ENCODE results near the gene PSD.

PSD gene

DNA sequence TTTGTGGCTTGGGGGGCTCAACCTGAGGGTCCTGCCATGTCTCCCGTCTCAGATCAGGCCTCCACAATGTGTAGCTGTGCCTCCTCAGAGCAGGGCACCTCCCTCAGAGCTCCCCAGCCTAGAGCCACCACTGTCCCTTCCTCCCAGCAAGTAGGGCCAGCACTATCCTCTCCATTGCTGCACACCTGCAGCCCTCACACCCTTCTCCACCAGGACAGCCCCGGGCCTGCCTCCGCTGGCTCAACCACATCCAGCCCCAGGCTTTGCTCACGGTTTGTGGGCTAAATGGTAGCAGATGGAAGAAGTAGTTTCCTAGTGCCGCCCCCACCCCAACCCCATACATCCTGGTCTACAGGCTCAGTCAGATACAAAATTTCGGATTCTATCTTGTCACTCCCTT lies 13.0 kb downstream of the PSD start:
- no peak for DNase-seq (ENCODE audit: low spot score)
- FAIRE-seq, result no peak

GRCh38 chr10:102405108-102405571 lies 13.4 kb downstream of the PSD start:
- FAIRE-seq (no peak), DNase-seq (ENCODE audit: low spot score) (no peak)

DNA sequence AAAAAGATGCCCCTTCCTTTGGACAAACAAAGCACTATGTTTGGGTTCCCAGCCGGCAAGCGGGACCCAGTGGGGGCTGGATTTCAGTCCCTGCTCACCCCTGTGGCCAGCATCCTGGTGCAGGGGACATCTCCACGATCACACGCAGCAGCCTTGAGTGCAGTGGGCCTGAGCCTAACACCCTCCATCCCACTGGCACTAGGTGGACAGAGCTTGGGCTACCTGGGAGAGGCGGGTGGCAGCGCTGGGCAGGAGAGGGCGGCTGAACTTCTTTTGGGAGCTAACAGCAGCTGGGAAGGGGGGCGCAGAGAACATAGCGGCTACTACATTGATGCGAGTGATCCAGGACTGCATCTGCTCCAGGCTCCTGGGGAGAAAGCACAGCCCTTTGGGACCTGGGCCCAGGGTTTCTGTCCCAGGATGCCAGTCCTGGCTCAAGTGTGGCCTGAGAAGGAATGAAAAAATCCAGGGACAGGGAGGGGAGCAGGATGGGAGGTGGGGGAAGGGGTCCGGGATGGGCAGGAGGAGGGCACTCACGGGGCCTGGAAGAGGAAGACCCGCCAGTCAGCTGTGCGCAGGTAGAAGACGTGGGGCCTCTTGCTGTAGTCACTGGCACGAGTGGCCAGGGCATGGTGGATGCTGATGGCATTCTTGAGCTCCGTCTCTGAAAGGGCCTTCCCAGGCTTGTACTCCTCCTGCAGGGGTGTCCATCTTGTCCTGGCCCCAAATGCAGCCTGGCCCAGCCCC lies 14.1 kb downstream of the PSD start:
- FAIRE-seq (no peak), DNase-seq (ENCODE audit: low spot score) (no peak)

- no peak for DNase-seq (ENCODE audit: low spot score)
- FAIRE-seq, result no peak
Observed at GRCh38 chr10:102403115-102403514, 15.5 kb downstream of the PSD start.

- DNase-seq (ENCODE audit: low spot score) (no peak), FAIRE-seq (no peak)
Observed at GRCh38 chr10:102402512-102402896, 16.1 kb downstream of the PSD start.

GRCh38 chr10:102401735-102402511 lies 16.7 kb downstream of the PSD start:
- DNase-seq (ENCODE audit: low spot score) (peak; percentile 64), FAIRE-seq (no peak)

- DNase-seq (ENCODE audit: low spot score), result no peak
- FAIRE-seq, result no peak
Observed at GRCh38 chr10:102401342-102401654, 17.3 kb downstream of the PSD start.

DNA sequence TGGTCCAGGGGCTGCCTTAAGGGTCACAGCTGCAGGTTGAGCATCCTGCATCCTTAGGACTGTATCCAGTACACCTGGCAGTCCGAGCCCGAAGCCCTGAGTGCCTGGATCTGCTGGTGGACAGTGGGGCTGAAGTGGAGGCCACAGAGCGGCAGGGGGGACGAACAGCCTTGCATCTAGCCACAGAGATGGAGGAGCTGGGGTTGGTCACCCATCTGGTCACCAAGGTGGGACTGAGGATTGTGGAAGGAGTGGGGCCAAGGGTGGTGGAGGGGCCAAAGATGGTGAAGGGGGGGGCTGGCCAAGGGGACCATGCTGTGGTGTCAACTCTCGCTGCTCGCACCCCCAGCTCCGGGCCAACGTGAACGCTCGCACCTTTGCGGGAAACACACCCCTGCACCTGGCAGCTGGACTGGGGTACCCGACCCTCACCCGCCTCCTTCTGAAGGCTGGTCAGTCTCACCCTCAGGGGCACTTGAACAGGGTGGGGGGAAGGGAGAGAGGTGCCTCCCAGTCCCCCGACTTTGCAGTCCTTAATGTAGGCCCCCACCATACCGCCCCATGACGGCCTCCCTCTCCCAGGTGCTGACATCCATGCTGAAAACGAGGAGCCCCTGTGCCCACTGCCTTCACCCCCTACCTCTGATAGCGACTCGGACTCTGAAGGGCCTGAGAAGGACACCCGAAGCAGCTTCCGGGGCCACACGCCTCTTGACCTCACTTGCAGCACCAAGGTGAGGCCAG lies 17.8 kb downstream of the PSD start:
- no peak for DNase-seq (ENCODE audit: low spot score)
- FAIRE-seq, result no peak

DNA sequence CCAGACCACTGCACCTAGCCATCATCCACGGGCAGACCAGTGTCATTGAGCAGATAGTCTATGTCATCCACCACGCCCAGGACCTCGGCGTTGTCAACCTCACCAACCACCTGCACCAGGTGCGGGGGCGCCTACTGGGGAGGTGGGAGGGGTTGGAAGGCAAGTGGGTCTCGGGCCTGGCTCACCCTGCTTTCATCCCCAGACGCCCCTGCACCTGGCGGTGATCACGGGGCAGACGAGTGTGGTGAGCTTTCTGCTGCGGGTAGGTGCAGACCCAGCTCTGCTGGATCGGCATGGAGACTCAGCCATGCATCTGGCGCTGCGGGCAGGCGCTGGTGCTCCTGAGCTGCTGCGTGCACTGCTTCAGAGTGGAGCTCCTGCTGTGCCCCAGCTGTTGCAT lies 18.5 kb downstream of the PSD start:
- DNase-seq (ENCODE audit: low spot score), result no peak
- FAIRE-seq, result no peak

DNA sequence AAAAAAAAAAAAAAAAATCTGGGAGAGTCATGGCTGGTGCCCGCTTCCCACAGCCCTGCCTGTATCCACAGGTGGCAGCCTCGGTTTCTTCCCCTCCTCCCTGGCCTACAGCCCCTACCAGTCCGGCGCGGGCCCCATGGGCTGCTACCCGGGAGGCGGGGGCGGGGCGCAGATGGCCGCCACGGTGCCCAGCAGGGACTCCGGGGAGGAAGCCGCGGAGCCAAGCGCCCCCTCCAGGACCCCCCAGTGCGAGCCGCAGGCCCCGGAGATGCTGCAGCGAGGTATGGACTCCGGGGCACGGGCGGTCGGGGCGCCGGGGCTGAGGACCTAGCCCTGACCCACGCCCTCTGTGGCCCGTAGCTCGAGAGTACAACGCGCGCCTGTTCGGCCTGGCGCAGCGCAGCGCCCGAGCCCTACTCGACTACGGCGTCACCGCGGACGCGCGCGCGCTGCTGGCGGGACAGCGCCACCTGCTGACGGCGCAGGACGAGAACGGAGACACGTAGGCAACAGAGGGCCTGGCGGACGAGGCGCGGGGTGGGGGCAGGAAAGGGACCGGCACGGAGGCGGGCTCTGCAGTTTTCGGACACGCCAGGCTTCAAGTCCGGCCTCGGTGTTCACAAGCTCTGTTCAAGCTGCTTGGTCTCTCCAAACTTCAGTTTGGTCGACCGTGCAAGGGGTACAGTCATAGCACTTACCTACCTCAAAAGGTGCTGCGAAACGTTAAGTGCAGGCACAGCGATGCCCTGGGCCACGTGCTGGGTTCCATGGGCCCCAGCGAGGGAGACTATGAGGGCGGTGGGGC lies 19.2 kb downstream of the PSD start:
- DNase-seq (ENCODE audit: low spot score), result peak; percentile 75

GRCh38 chr10:102398172-102399020 lies 20.2 kb downstream of the PSD start:
- FAIRE-seq (no peak), DNase-seq (ENCODE audit: low spot score) (no peak)

More for the DNA sequence above, 19.2 kb downstream of the PSD start:
- no peak for FAIRE-seq

DNA sequence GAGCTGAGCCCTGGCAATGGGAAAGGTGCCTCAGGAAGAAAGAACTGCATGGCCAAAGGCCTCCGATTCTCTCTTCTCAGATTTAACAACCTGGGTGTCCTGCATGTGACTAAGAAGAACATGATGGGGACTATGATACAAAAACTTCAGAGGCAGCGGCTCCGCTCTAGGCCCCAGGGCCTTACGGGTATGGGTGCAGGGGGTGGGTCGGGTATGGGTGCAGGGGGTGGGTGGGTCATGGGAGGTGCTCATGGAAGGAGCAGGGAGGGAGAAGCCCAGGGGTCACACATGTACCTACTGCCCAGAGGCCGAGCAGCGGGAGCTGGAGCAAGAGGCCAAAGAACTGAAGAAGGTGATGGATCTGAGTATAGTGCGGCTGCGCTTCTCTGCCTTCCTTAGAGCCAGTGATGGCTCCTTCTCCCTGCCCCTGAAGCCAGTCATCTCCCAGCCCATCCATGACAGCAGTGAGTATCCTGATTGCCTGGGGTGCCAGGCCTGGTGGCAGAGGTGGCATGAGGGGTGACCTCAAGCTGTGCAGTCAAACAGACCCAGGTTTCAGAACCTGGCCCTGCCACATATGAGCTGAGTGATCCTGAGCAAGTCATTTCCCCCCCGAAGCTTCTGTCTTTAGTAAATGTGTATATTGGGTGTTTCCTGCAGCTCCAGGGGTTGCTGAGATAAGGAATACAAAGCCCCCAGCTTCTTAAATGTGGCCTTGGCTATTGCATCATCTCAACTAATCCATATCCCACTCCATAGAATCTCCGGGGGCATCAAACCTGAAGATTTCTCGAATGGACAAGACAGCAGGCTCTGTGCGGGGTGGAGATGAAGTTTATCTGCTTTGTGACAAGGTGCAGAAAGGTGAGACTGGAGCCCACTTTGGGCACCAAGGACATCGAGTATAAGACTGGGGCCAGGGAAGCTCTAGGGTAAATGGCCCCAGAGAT lies 21.1 kb downstream of the PSD start:
- no peak for FAIRE-seq
- DNase-seq (ENCODE audit: low spot score), result no peak

GRCh38 chr10:102396730-102397151 lies 21.8 kb downstream of the PSD start:
- FAIRE-seq (no peak), DNase-seq (ENCODE audit: low spot score) (no peak)

GRCh38 chr10:102396317-102396650 lies 22.3 kb downstream of the PSD start:
- DNase-seq (ENCODE audit: low spot score) (no peak), FAIRE-seq (no peak)

DNA sequence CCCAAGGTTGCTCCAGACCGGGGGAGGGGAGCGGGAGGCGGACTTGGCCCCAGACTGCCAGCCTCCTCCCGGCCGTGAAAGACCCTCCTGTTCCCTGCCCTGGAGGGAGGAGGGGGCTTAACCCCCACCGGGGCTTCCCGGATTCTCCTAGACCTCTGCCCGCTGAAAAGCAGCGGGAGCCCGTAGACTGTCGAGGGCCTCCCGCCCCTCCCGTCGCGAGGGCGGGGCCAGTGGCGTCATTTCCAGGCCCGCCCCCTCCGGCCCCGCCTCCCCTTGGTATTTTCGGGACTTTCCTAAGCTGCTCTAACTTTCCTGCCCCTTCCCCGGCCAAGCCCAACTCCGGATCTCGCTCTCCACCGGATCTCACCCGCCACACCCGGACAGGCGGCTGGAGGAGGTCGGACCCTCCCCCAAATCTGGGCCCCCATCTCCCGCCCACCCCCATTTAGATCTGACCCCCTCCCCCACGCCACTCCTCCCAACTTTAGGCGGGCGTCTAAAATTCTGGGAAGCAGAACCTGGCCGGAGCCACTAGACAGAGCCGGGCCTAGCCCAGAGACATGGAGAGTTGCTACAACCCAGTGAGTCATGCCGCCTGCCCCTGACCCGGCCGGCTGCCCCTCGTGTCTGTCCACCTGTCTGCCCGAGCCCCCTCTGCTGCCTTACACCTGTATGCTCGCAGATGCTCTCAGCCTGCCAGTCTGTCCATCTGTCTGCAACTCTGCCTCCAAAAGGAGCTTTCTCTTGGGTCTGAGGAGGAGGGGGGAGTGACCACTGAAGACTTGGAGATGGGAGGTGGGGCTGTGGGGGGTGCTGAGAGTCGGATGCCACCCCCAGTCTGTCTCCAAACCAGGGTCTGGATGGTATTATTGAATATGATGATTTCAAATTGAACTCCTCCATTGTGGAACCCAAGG lies 22.9 kb downstream of the PSD start, which contains the start of gene NFKB2:
TSS of gene NFKB2 (plus strand) at position 306 of the 917 bp plus-strand sequence. CDS start at position 561, 255 bp downstream.
- no peak for FAIRE-seq

GRCh38 chr10:102394801-102395399 lies 23.7 kb downstream of the PSD start:
- DNase-seq (ENCODE audit: low spot score) (no peak), FAIRE-seq (no peak)

More for the DNA sequence above, 22.9 kb downstream of the PSD start, which contains the start of gene NFKB2:
- peak; percentile 71 for DNase-seq (ENCODE audit: low spot score)

DNA sequence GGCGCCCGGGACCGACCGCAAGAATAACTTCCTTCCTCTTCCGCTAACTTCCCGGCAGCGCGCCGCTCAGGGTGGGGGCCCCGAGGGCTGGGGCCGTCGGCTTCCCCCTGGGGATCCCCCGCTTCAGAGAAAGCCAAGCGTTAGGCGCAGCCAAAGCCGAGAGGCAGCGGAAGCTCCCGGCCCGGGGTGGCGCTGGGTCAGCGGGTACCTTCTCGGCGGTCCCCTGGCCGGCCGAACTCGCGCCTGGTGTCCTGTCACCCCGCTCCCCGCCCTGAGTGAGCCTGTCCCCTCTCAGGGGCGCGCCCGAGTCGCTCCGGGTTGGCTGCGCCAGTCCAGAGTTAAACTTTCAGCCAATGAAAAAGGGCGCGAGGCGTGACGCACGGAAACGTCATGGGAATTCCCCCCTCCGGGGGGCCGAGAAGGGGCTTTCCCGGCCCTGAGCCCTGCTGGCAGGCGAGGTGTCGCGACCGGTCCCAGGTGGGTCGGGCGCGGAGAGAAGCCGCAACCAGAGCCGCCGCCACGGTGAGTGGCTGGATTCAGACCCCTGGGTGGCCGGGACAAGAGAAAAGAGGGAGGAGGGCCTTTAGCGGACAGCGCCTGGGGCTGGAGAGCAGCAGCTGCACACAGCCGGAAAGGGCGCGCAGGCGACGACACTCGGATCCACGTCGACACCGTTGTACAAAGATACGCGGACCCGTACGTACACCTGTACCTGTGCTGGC lies 24.3 kb downstream of the PSD start:
- FAIRE-seq (no peak), DNase-seq (ENCODE audit: low spot score) (peak; percentile 88)

Measured in RCC 7860 (cell line).